Measurements from ENCODE around the gene ARMS2.

GRCh38 chr10:122419016-122419415 is 35.4 kb upstream of the ARMS2 start:
- no peak for TF ChIP-seq CTCF (IDR thresholded peaks at IDR 0.05)
- no peak for TF ChIP-seq EP300 (IDR thresholded peaks at IDR 0.05)
